UCSD-AML1 (cell line): ENCODE data around the gene LYG2.
"Not testable (repeated sequence)": the region's sequence is repeated elsewhere in the genome, so short reads cannot be mapped to it uniquely, and the experiment has no call there.

Experiments
- DNase-seq: peaks from one replicate; lab custom pipeline; 2025; ENCODE audit not compliant: unreplicated experiment; lab: John Stamatoyannopoulos, UW

The LYG2 gene

DNA sequence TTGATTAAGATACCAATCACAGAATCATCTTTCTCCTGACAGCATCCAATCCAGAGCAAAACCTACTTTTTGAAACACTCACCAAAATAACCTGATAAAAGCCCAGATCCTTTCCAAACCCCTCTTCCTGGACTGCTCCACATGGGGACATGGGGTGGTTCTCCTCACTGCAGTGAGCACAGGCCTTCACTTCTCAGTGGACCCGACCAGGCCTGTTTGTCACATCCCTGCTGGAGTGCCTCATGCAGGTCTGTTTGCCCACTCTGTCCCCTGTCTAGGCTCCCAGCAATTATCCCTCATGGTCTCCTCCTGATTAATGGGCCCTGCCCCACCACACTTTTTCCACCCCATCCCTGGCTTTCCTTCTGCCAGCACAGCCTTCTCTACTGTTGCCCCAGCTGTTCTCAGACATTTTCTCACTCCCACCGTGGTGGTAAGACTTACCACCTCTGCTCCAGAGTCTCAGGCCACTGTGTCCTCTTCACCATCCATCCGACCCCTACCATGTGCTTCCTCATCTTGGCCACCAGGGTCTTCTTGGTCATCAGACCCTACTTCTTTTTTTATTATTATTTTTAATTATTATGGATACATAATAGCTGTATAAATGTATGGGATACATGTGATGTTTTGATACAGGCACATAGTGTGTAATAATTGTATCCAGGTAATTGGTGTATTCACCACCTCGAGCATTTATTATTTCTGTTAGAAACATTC, 53.3 kb downstream of the LYG2 start:
- no peak for DNase-seq

DNA sequence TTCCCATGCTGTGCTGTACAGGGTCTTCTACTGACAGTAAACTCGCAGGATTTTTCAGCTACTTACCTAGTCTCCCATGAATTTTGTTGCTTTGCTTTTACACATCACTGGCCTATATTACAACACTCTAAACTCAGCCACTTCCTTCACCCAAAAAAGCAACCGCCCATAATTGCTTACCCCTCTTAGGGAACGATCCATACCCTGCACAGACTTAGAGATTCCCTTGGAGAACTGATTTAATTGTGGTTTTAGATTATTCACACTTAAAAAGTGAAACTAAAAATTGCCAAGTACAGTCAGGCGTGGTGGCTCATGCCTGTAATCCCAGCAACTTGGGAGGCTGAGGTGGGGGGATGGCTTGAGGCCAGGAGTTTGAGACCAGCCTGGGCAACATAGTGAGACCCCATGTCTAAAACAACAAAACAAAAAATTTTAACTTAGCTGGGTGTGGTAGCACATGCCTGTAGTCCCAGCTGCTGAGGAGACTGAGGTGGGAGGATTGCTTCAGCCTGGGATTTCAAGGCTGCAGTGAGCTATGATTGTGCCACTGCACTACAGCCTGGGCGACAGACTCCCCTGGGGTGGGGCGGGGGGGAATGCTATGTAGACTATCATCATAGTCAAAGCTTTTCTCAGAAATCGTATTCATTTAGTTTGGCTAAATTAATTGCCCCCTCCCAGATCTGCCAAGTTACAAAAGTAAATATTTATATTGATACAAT, 55.2 kb downstream of the LYG2 start:
- no peak for DNase-seq

DNA sequence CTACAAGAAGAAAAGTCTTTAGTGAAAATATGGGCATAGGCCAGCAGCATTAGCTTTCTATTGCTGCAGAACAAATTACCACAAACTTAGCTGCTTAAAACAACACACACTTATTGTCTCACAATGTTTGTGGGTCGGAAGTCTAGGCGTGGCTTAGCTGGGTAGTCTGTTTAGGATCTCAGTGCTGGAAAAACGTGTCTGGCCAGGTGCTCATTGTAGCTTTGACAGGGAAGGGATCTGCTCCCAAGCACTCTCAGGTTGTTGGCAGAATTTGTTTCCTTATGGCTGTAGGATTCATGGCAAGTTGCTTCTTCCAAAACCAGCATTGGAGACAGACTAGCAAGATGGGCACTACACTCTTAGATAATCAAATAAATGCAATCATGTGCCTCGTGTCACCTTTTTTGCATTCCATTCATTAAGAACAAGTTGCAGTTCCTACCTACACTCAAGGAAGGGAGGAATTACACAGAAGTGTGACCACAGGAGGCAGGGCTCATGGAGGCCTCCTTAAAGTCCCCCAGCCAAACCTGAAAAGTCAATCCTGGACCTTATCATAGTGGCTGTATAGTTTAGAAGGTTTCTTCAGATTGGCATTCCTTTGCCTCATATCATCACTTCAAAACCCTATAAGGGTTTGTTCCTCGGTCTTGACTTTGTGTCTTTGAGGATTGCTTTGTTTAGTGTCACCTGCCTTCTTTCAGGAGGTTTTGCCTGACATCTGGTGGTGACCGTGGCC, 57.2 kb downstream of the LYG2 start:
- no peak for DNase-seq

DNA sequence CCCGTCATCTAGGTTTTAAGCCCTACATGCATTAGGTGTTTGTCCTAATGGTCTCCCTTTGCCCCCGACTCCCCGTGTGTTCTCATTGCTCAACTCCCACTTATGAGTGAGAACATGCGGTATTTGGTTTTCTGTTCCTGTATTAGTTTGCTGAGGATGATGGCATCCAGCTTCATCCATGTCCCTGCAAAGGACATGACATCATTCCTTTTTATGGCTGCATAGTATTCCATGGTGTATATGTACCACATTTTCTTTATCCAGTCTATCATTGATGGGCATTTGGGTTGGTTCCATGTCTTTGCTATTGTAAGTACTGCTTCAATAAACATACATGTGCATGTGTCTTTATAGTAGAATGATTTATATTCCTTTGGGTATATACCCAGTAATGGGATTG, 63.1 kb downstream of the LYG2 start:
- not testable (repeated sequence) for DNase-seq
